H1 (cell line): Measurements from ENCODE around the gene SLC35B2. TPM values are rescaled to one million over a fixed set of nuclear protein-coding genes. Genes with fewer than 3 reads are reported as not detected.

Source experiments
- CTCF ChIA-PET: fragments of 300-600 bp; sonication (Branson Sonifier 250); formaldehyde crosslinking; loops from one replicate; lab custom pipeline; 2021; ENCODE audit not compliant: partially characterized antibody; lab: Charles Lee
- POLR2A ChIA-PET: fragments of 300-600 bp; sonication (Branson Sonifier 250); formaldehyde crosslinking; loops from one replicate; lab custom pipeline; 2021; ENCODE audit warnings: inconsistent platforms; ENCODE audit not compliant: partially characterized antibody; lab: Charles Lee
- DNase-seq, 2 experiments: peaks; one replicate each; pipeline versions ENCODE4 v3.0.0 to v3.0.0-alpha.2; 2010 to 2022; ENCODE audit warnings: low spot score in 2 of 2, low read depth in 1 of 2, mixed read lengths in 1 of 2
- FAIRE-seq: peaks from 2 replicates; lab custom pipeline; 2011; peaks lifted over from hg19 to GRCh38; lab: Jason Lieb, UNC
- H2AFZ ChIP-seq: 2 replicates; pipeline ENCODE4 v1.8.1; 2012; ENCODE audit warnings: low read length, inconsistent platforms
- H2AK5ac ChIP-seq: 2 replicates; pipeline ENCODE4 v1.6.1; 2013; ENCODE audit warnings: low read depth, low read length
- H2BK120ac ChIP-seq: replicated peaks from 2 replicates; pipeline ENCODE3; 2013; ENCODE audit warnings: low read depth, low read length, inconsistent platforms
- H2BK12ac ChIP-seq: 2 replicates; pipeline ENCODE4 v1.6.1; 2013; ENCODE audit warnings: low read depth, low read length
- H2BK15ac ChIP-seq: 2 replicates; pipeline ENCODE4 v1.6.1; 2013; ENCODE audit warnings: low read length
- H2BK20ac ChIP-seq: 2 replicates; pipeline ENCODE4 v1.6.1; 2013; ENCODE audit warnings: low read length
- H2BK5ac ChIP-seq: 2 replicates; pipeline ENCODE4 v1.6.1; 2013; ENCODE audit warnings: low read depth, low read length
- H3K14ac ChIP-seq: 2 replicates; pipeline ENCODE4 v1.6.1; 2013; ENCODE audit warnings: inconsistent platforms; ENCODE audit not compliant: insufficient read length
- H3K18ac ChIP-seq: 2 replicates; pipeline ENCODE4 v1.6.1; 2013; ENCODE audit warnings: low read length; ENCODE audit errors: extremely low read depth
- H3K23ac ChIP-seq: 2 replicates; pipeline ENCODE4 v1.6.1; 2013; ENCODE audit warnings: inconsistent platforms; ENCODE audit not compliant: insufficient read length
- H3K23me2 ChIP-seq: 2 replicates; pipeline ENCODE4 v1.6.1; 2013; ENCODE audit warnings: low read depth, low read length
- H3K27ac ChIP-seq: 2 replicates; pipeline ENCODE4 v1.6.1; 2011; ENCODE audit warnings: low read depth, low read length, inconsistent platforms
- H3K27me3 ChIP-seq, 4 experiments: replicated peaks in 1 of 4; 1 replicate in 1 of 4; 2 replicates in 3 of 4; pipeline versions ENCODE4 v1.6.1 to v1.8.1; 2011 to 2013; ENCODE audit warnings: low read length in 3 of 4, mild to moderate bottlenecking in 3 of 4, inconsistent platforms in 2 of 4, mixed read lengths in 2 of 4, moderate library complexity in 1 of 4; ENCODE audit not compliant: control insufficient read depth in 3 of 4, insufficient read depth in 3 of 4; ENCODE audit errors: extremely low read depth in 1 of 4
- H3K36me3 ChIP-seq, 4 experiments: 2 replicates each; pipeline versions ENCODE4 v1.6.1 to v1.8.1; 2011 to 2013; ENCODE audit warnings: mild to moderate bottlenecking in 4 of 4, low read length in 3 of 4, moderate library complexity in 2 of 4, control low read depth in 1 of 4, inconsistent platforms in 1 of 4; ENCODE audit not compliant: insufficient read depth in 4 of 4, control insufficient read depth in 2 of 4
- H3K4ac ChIP-seq: replicated peaks from 2 replicates; pipeline ENCODE3; 2013; ENCODE audit warnings: low read length, low read depth, mixed read lengths, inconsistent platforms; ENCODE audit not compliant: insufficient read length
- H3K4me1 ChIP-seq, 4 experiments: replicated peaks in 1 of 4; 1 replicate in 1 of 4; 2 replicates in 3 of 4; pipeline versions ENCODE4 v1.6.1 to v1.8.1; 2011 to 2013; ENCODE audit warnings: low read length in 3 of 4, inconsistent platforms in 2 of 4, mixed read lengths in 1 of 4; ENCODE audit not compliant: insufficient read depth in 4 of 4, control insufficient read depth in 3 of 4
- H3K4me2 ChIP-seq, 2 experiments: 2 replicates each; pipeline versions ENCODE4 v1.6.1 to v1.8.1; 2011 to 2013; ENCODE audit warnings: low read depth in 2 of 2, low read length in 2 of 2, control low read depth in 1 of 2, inconsistent platforms in 1 of 2, mild to moderate bottlenecking in 1 of 2; ENCODE audit not compliant: insufficient read depth in 1 of 2
- H3K4me3 ChIP-seq, 4 experiments: fragments of 200-600, 300-600 bp in 1 of 4; sonication (generic), shearing (Covaris generic), sonication (Bioruptor Twin) in 1 of 4; 2 replicates each; pipeline versions ENCODE4 v1.5.1 to v1.8.1; 2011 to 2016; ENCODE audit warnings: low read length in 4 of 4, low read depth in 3 of 4, control low read depth in 2 of 4, inconsistent platforms in 2 of 4, mild to moderate bottlenecking in 2 of 4, mixed read lengths in 1 of 4, moderate library complexity in 1 of 4; ENCODE audit not compliant: insufficient read depth in 2 of 4; ENCODE audit errors: extremely low read depth in 1 of 4
- H3K56ac ChIP-seq: replicated peaks from 2 replicates; pipeline ENCODE3; 2013; ENCODE audit warnings: low read depth, mild to moderate bottlenecking, mixed read lengths, low read length, inconsistent platforms; ENCODE audit not compliant: insufficient read length
- H3K79me1 ChIP-seq: 2 replicates; pipeline ENCODE4 v1.6.1; 2013; ENCODE audit warnings: low read depth, low read length, control low read depth
- H3K79me2 ChIP-seq, 2 experiments: 2 replicates each; pipeline versions ENCODE4 v1.6.1 to v1.8.1; 2012 to 2013; ENCODE audit warnings: low read length in 2 of 2, mild to moderate bottlenecking in 2 of 2, inconsistent platforms in 1 of 2; ENCODE audit not compliant: insufficient read depth in 2 of 2, control insufficient read depth in 1 of 2
- H3K9ac ChIP-seq, 4 experiments: replicated peaks in 1 of 4; 1 replicate in 1 of 4; 2 replicates in 3 of 4; pipeline versions ENCODE4 v1.6.1 to v1.8.1; 2011 to 2013; ENCODE audit warnings: low read depth in 3 of 4, low read length in 3 of 4, control low read depth in 2 of 4, mild to moderate bottlenecking in 2 of 4, moderate library complexity in 2 of 4, inconsistent platforms in 1 of 4; ENCODE audit errors: extremely low read depth in 1 of 4
- H3K9me3 ChIP-seq, 2 experiments: 2 replicates each; pipeline versions ENCODE4 v1.6.1 to v1.8.1; 2012 to 2013; ENCODE audit warnings: mild to moderate bottlenecking in 2 of 2, moderate library complexity in 2 of 2, control low read depth in 1 of 2, inconsistent platforms in 1 of 2, low read depth in 1 of 2, low read length in 1 of 2, mixed read lengths in 1 of 2; ENCODE audit not compliant: insufficient read depth in 2 of 2
- H4K20me1 ChIP-seq, 2 experiments: replicated peaks in 1 of 2; 2 replicates each; pipeline versions ENCODE3 to v1.8.1; 2011 to 2013; ENCODE audit warnings: inconsistent platforms in 2 of 2, low read length in 2 of 2, mild to moderate bottlenecking in 1 of 2; ENCODE audit not compliant: insufficient read depth in 2 of 2, control insufficient read depth in 1 of 2
- H4K5ac ChIP-seq: 2 replicates; pipeline ENCODE4 v1.6.1; 2013; ENCODE audit warnings: low read length, low read depth, mixed read lengths, inconsistent platforms; ENCODE audit not compliant: insufficient read length
- H4K8ac ChIP-seq: 2 replicates; pipeline ENCODE4 v1.8.0; 2013; ENCODE audit warnings: mild to moderate bottlenecking, moderate library complexity, low read length, inconsistent platforms; ENCODE audit not compliant: insufficient read depth; ENCODE audit errors: extremely low read depth
- H4K91ac ChIP-seq: replicated peaks from 2 replicates; pipeline ENCODE3; 2013; ENCODE audit warnings: low read length, mixed read lengths, inconsistent platforms; ENCODE audit not compliant: insufficient read length
- CHD2 ChIP-seq: IDR thresholded peaks from 2 replicates; pipeline ENCODE4 v1.6.1; 2012; ENCODE audit warnings: low read length, improper control_type of control experiment
- EP300 ChIP-seq, 2 experiments: IDR thresholded peaks; 1 replicate in 1 of 2; 2 replicates in 1 of 2; pipeline ENCODE4 v1.6.1; 2011 to 2012; ENCODE audit warnings: low read depth in 2 of 2, low read length in 2 of 2, mild to moderate bottlenecking in 2 of 2, borderline replicate concordance in 1 of 2, inconsistent platforms in 1 of 2, moderate library complexity in 1 of 2
- EZH2 ChIP-seq: fragments of 200-600 bp; sonication (generic); IDR thresholded peaks from 2 replicates; pipeline ENCODE4 v1.7.1; 2012; ENCODE audit warnings: low read depth, mild to moderate bottlenecking, moderate library complexity, low read length, inconsistent platforms; ENCODE audit not compliant: severe bottlenecking
- JUN ChIP-seq: IDR thresholded peaks from 2 replicates; pipeline ENCODE4 v1.6.1; 2011; ENCODE audit warnings: low read depth, mild to moderate bottlenecking, improper control_type of control experiment, low read length
- KDM5A ChIP-seq: fragments of 200-600 bp; IDR thresholded peaks from 2 replicates; pipeline ENCODE4 v1.7.1; 2012; ENCODE audit warnings: mild to moderate bottlenecking, low read length, inconsistent platforms, mixed read lengths
- MAX ChIP-seq: IDR thresholded peaks from 2 replicates; pipeline ENCODE4 v1.6.1; 2012; ENCODE audit warnings: inconsistent platforms
- NRF1 ChIP-seq: IDR thresholded peaks from 2 replicates; pipeline ENCODE4 v1.6.1; 2011; ENCODE audit warnings: mild to moderate bottlenecking, low read depth, low read length, improper control_type of control experiment
- RBBP5 ChIP-seq: IDR thresholded peaks from 2 replicates; pipeline ENCODE4 v1.7.1; 2012; ENCODE audit warnings: low read depth, mild to moderate bottlenecking, inconsistent platforms, low read length, moderate library complexity, borderline replicate concordance
- RFX5 ChIP-seq: IDR thresholded peaks from 2 replicates; pipeline ENCODE4 v1.6.1; 2011; ENCODE audit warnings: low read depth, low read length, improper control_type of control experiment, borderline replicate concordance
- RNF2 ChIP-seq: fragments of 200-900, 300-1000 bp; sonication (generic); IDR thresholded peaks from 2 replicates; pipeline ENCODE4 v1.7.1; 2016; ENCODE audit warnings: borderline replicate concordance, low read depth, mild to moderate bottlenecking, antibody characterized with exemption, low read length; ENCODE audit not compliant: poor library complexity, severe bottlenecking; ENCODE audit errors: missing control alignments
- SIRT6 ChIP-seq: IDR thresholded peaks from one replicate; pipeline ENCODE4 v1.7.1; 2012; ENCODE audit warnings: low read length, inconsistent platforms
- SP2 ChIP-seq: IDR thresholded peaks from 2 replicates; pipeline ENCODE4 v1.6.1; 2012; ENCODE audit warnings: mild to moderate bottlenecking, low read length, inconsistent platforms
- ZNF274 ChIP-seq: IDR thresholded peaks from 2 replicates; pipeline ENCODE4 v1.7.0; 2012; ENCODE audit warnings: low read length, borderline replicate concordance; ENCODE audit errors: extremely low read depth
- WGBS, 2 experiments: shearing (Covaris generic) in 1 of 2; methylation state at CpG; one replicate each; pipeline versions ENCODE4 v1.1.6 to v1.1.7; 2013 to 2015; ENCODE audit warnings: low lambda C conversion rate in 2 of 2, mixed read lengths in 2 of 2, inconsistent platforms in 1 of 2, low coverage in 1 of 2, missing lambda C conversion rate in 1 of 2; ENCODE audit not compliant: insufficient replicate concordance in 2 of 2, insufficient coverage in 1 of 2, insufficient read length in 1 of 2; ENCODE audit errors: extremely low coverage in 1 of 2, missing lambda C conversion rate in 1 of 2; 5-methylcytosine and 5-hydroxymethylcytosine counted together
- polyA plus RNA-seq, 7 experiments: library from polyadenylated mRNA; depleted of rRNA in 3 of 7; stranded (reverse) in 5 of 7; unstranded in 2 of 7; fragments of >200 nt in 5 of 7; fragments of 200-250 nt in 2 of 7; gene quantifications; 1 replicate in 5 of 7; 2 replicates in 1 of 7; 4 replicates in 1 of 7; pipeline versions ENCODE4 v1.2.1 to v1.2.3, GENCODE V29; 2011 to 2013; ENCODE audit warnings: missing spikeins in 2 of 7, mixed read lengths in 2 of 7
- total RNA-seq: library from RNA; stranded (reverse); fragmentation: NEBNext Ultra II Directional; extraction: Animal tissue kit (Norgen Biotek cat#: 25700); gene quantifications from 2 replicates; pipeline ENCODE4 v1.2.1, GENCODE V29; 2021

Gene SLC35B2
- total and polyA plus RNA-seq, 2 of the 8 experiments (the other 6 are each of a cell fraction or from before 2014, with no cell fraction given): 29.5 to 65.0 TPM

- H4K5ac ChIP-seq: no peak overlapping the region
- peak overlapping the region; percentile 60; the same call in 1 of the 2 replicates for H2BK12ac ChIP-seq
- no peak for FAIRE-seq
- no peaks in the 10 kb centered on the region; the same call in 1 of the 2 replicates for H3K79me1 ChIP-seq
- H3K4ac ChIP-seq: no peak overlapping the region
- peaks cover 6% of the 10 kb centered on the region; the same call in 1 of the 2 replicates for H3K23me2 ChIP-seq
- CTCF ChIA-PET: interaction anchor here (1.0 to 19.0 kb wide), 5 partner anchors 14 to 73 kb away, joined by 3 to 330 read pairs (median 3); partner anchors contain the start of gene AARS2
- H3K4me1 ChIP-seq: peaks cover 12 to 33% (median 14%) of the 10 kb centered on the region in 4 experiments
- peak overlapping the region; percentile 74 to 82 for H3K4me2 ChIP-seq
- peak overlapping the region; percentile 29; the same call in 1 of the 2 replicates for H2BK20ac ChIP-seq
- WGBS, 2 experiments: 74% methylated on average over 6 of the region's 6 CpGs; no CpG with 5 or more reads in 1 of the 2 experiments
- H3K56ac ChIP-seq: no peak overlapping the region
- H4K91ac ChIP-seq: peak overlapping the region; percentile 87
- H2AK5ac ChIP-seq: no peak overlapping the region
- no peaks in the 10 kb centered on the region for H3K9me3 ChIP-seq
- H2BK120ac ChIP-seq: no peak overlapping the region
- H3K14ac ChIP-seq: no peak overlapping the region
- H4K8ac ChIP-seq: no peak overlapping the region
- H3K18ac ChIP-seq: peak overlapping the region; percentile 68
- no peaks in the 10 kb centered on the region for H3K79me2 ChIP-seq
- no peak for TF ChIP-seq RNF2
- no peak for TF ChIP-seq RBBP5
- no peak for TF ChIP-seq EZH2
- no peak for TF ChIP-seq KDM5A
- TF ChIP-seq EP300 (IDR thresholded peaks at IDR 0.05; ENCODE audit: borderline replicate concordance in 1 of 2, low read depth in 2 of 2, low read length in 2 of 2): no peak
- no peak for TF ChIP-seq RFX5
- TF ChIP-seq CHD2: no peak
- no peak for TF ChIP-seq ZNF274
- TF ChIP-seq MAX: no peak
- TF ChIP-seq JUN: no peak
- no peak for TF ChIP-seq NRF1
- TF ChIP-seq SIRT6: no peak
- TF ChIP-seq SP2: no peak
- TF ChIP-seq, all 59 proteins: peak for 0
- peak overlapping the region; percentile 33 to 60 (median 46) for H3K4me3 ChIP-seq
- peak overlapping the region; percentile 4; the same call in 1 of the 2 replicates for H2BK5ac ChIP-seq
- POLR2A ChIA-PET: interaction anchor here (1.0 to 12.0 kb wide), 9 partner anchors 9 to 45 kb away, joined by 3 to 138 read pairs (median 12); partner anchors contain the start of genes AARS2, HSP90AB1 and SLC35B2
- peak in 1 of 2 experiments; percentile 57 for DNase-seq
- no peak overlapping the region for H2AFZ ChIP-seq
- H4K20me1 ChIP-seq: peaks cover 0 to 3% of the 10 kb centered on the region in 2 experiments
- no peak overlapping the region for H3K23ac ChIP-seq
- peak overlapping the region; percentile 55; the same call in 1 of the 2 replicates for H2BK15ac ChIP-seq
- peaks cover 0 to 9% (median 3%) of the 10 kb centered on the region in 4 experiments; a peak in 4 of 8 replicates for H3K36me3 ChIP-seq
- no peak overlapping the region for H3K27ac ChIP-seq
- H3K9ac ChIP-seq: no peak overlapping the region
- H3K27me3 ChIP-seq: peaks cover 0 to 3% (median 1%) of the 10 kb centered on the region in 4 experiments; a peak in 2 of 7 replicates
Measured at GRCh38 chr6:44271406-44271723, 14.0 kb upstream of the SLC35B2 start.
